H1 (cell line): ENCODE measurements around the gene MGMT. TPM values are rescaled to one million over a fixed set of nuclear protein-coding genes. Genes with fewer than 3 reads are reported as not detected.

Experiments
- CHD7 ChIP-seq: fragments of 300-600 bp; sonication (generic); IDR thresholded peaks from 2 replicates; pipeline ENCODE4 v1.7.1; 2012; ENCODE audit warnings: low read length, moderate library complexity, mild to moderate bottlenecking, inconsistent platforms; ENCODE audit not compliant: insufficient replicate concordance
- polyA plus RNA-seq, 7 experiments: library from polyadenylated mRNA; depleted of rRNA in 3 of 7; stranded (reverse) in 5 of 7; unstranded in 2 of 7; fragments of >200 nt in 5 of 7; fragments of 200-250 nt in 2 of 7; gene quantifications; 1 replicate in 5 of 7; 2 replicates in 1 of 7; 4 replicates in 1 of 7; pipeline versions ENCODE4 v1.2.1 to v1.2.3, GENCODE V29; 2011 to 2013; ENCODE audit warnings: missing spikeins in 2 of 7, mixed read lengths in 2 of 7
- total RNA-seq: library from RNA; stranded (reverse); fragmentation: NEBNext Ultra II Directional; extraction: Animal tissue kit (Norgen Biotek cat#: 25700); gene quantifications from 2 replicates; pipeline ENCODE4 v1.2.1, GENCODE V29; 2021

The MGMT gene
- total and polyA plus RNA-seq, 2 of the 8 experiments (the other 6 are each of a cell fraction or from before 2014, with no cell fraction given): 9.9 to 10.7 TPM

GRCh38 chr10:129459762-129460539 lies 7.1 kb upstream of the MGMT start (continued):
- no peak for TF ChIP-seq CHD7
